ENCODE results near the gene CRACR2B.
A peak's percentile ranks its signal among the peaks of the same experiment; 100 is the strongest.

Gene CRACR2B

GRCh38 chr11:861105-861479, 33.4 kb downstream of the CRACR2B start:
- TF ChIP-seq, protein P1, sequence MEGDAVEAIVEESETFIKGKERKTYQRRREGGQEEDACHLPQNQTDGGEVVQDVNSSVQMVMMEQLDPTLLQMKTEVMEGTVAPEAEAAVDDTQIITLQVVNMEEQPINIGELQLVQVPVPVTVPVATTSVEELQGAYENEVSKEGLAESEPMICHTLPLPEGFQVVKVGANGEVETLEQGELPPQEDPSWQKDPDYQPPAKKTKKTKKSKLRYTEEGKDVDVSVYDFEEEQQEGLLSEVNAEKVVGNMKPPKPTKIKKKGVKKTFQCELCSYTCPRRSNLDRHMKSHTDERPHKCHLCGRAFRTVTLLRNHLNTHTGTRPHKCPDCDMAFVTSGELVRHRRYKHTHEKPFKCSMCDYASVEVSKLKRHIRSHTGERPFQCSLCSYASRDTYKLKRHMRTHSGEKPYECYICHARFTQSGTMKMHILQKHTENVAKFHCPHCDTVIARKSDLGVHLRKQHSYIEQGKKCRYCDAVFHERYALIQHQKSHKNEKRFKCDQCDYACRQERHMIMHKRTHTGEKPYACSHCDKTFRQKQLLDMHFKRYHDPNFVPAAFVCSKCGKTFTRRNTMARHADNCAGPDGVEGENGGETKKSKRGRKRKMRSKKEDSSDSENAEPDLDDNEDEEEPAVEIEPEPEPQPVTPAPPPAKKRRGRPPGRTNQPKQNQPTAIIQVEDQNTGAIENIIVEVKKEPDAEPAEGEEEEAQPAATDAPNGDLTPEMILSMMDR (IDR thresholded peaks at IDR 0.05) = no peak
- H3K27ac ChIP-seq = no peak overlapping the region
- DNase-seq (ENCODE audit: low spot score) = no peak
- H3K4me3 ChIP-seq = no peak overlapping the region

DNA sequence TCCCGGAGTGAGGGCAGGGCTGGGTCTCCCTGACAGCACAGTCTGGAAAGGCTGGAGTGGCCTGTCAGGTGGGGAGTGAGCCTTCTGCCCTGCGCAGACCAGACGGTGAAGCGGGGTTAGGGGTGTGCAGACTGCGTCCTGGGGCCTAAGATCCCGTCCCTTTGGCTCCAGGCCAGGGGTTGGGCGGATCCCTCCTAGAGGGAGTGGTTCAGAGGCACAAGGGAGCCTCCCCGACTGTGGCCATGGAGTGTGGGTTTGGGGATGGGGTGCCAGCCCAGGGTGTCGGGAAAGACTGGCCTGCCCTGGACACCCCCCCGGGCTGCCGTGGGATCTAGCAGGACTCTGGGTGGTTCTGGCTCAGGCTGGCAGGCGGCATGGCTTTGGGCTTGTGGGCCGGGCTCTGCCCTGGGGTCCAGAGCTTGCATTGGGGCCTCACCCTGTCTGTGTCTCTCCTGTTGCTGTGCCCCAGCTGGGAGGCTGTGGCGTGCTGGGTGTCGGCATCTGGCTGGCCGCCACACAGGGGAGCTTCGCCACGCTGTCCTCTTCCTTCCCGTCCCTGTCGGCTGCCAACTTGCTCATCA, 34.5 kb downstream of the CRACR2B start:
- DNase-seq (ENCODE audit: low spot score) = no peak
- H3K27ac ChIP-seq = peak overlapping the region in 1 of 2 donors; percentile 31
- H3K4me3 ChIP-seq = no peak overlapping the region
- TF ChIP-seq, protein P1 (IDR thresholded peaks at IDR 0.05) = no peak

- Histone ChIP-seq H3K4me3 (no peak overlapping the region), H3K27ac (peak overlapping the region in 1 of 2 donors; percentile 31)
- TF ChIP-seq, protein P1 (IDR thresholded peaks at IDR 0.05) = no peak
- DNase-seq (ENCODE audit: low spot score) = no peak
Measured at GRCh38 chr11:862696-863022, 34.9 kb downstream of the CRACR2B start.

- TF ChIP-seq, protein P1 (IDR thresholded peaks at IDR 0.05) = no peak
- no peak for DNase-seq (ENCODE audit: low spot score)
- Histone ChIP-seq H3K4me3 (no peak overlapping the region), H3K27ac (no peak overlapping the region)
Measured at GRCh38 chr11:863023-863909, 35.5 kb downstream of the CRACR2B start.

GRCh38 chr11:863910-864827, 36.5 kb downstream of the CRACR2B start:
- DNase-seq (ENCODE audit: low spot score) = no peak
- Histone ChIP-seq H3K27ac (no peak overlapping the region), H3K4me3 (no peak overlapping the region)
- TF ChIP-seq, protein P1 (IDR thresholded peaks at IDR 0.05) = no peak

- no peak overlapping the region for H3K4me3 ChIP-seq
- H3K27ac ChIP-seq = no peak overlapping the region
- TF ChIP-seq, protein P1 (IDR thresholded peaks at IDR 0.05) = no peak
Measured at GRCh38 chr11:864898-865297, 37.2 kb downstream of the CRACR2B start.

More at GRCh38 chr11:864898-865297, 37.2 kb downstream of the CRACR2B start:
- DNase-seq (ENCODE audit: low spot score) = no peak

Data from coronary artery (tissue), 2 donors.